K562 (cell line): ENCODE data around the gene ELF2. TPM values are rescaled to one million over a fixed set of nuclear protein-coding genes. Genes with fewer than 3 reads are reported as not detected.

Experiments used
- ATF3 ChIP-seq, 2 experiments: fragments of 450-650 bp in 1 of 2; sonication (generic) in 1 of 2; formaldehyde crosslinking in 1 of 2; IDR thresholded peaks in 1 of 2; conservative IDR thresholded peaks in 1 of 2; 2 replicates each; pipeline versions ENCODE4 v1.6.1 to v1.8.1; 2016 to 2023; ENCODE audit warnings: mild to moderate bottlenecking in 2 of 2, moderate library complexity in 2 of 2, inconsistent platforms in 1 of 2, missing genetic modification reagents in 1 of 2
- COPS2 ChIP-seq: fragments of 450-650 bp; conservative IDR thresholded peaks from 2 replicates; pipeline ENCODE4 v1.6.1; 2016; ENCODE audit warnings: mild to moderate bottlenecking, moderate library complexity
- FOXJ3 ChIP-seq: sonication (generic); formaldehyde crosslinking; IDR thresholded peaks from 2 replicates; pipeline ENCODE4 v1.4.0; 2020; ENCODE audit warnings: mild to moderate bottlenecking, missing genetic modification reagents
- GATAD2A ChIP-seq: fragments of 450-650 bp; IDR thresholded peaks from 2 replicates; pipeline ENCODE4 v1.6.1; 2017
- HEY1 ChIP-seq: fragments of 250-450 bp; sonication (Bioruptor Pico); IDR thresholded peaks from 2 replicates; pipeline ENCODE4 v1.5.0; 2020; ENCODE audit warnings: mild to moderate bottlenecking, moderate library complexity, borderline replicate concordance
- HNRNPH1 ChIP-seq: fragments of 200-400 bp; formaldehyde crosslinking; optimal IDR thresholded peaks from 2 replicates; pipeline ENCODE3; 2017; ENCODE audit warnings: low read depth, mild to moderate bottlenecking, low read length, moderate library complexity
- MIER1 ChIP-seq: fragments of 450-650 bp; IDR thresholded peaks from 2 replicates; pipeline ENCODE4 v1.6.1; 2016; ENCODE audit warnings: antibody characterized with exemption, mild to moderate bottlenecking, low read depth
- MLLT1 ChIP-seq, 2 experiments: fragments of 450-650 bp; IDR thresholded peaks; 2 replicates each; pipeline ENCODE4 v1.6.1; 2016
- RBFOX2 ChIP-seq: fragments of 200-400 bp; formaldehyde crosslinking; IDR thresholded peaks from 2 replicates; pipeline ENCODE4 v1.6.1; 2017; ENCODE audit warnings: low read depth, mild to moderate bottlenecking, low read length, moderate library complexity
- RBM34 ChIP-seq: fragments of 200-400 bp; formaldehyde crosslinking; IDR thresholded peaks from 2 replicates; pipeline ENCODE4 v1.6.1; 2018; ENCODE audit warnings: low read length, borderline replicate concordance; ENCODE audit not compliant: insufficient read depth
- SUPT5H ChIP-seq: fragments of 450-650 bp; IDR thresholded peaks from 2 replicates; pipeline ENCODE4 v1.6.1; 2016
- TFAM ChIP-seq: fragments of 250-450 bp; sonication (Bioruptor Pico); conservative IDR thresholded peaks from 2 replicates; pipeline ENCODE4 v1.5.0; 2021; ENCODE audit warnings: mild to moderate bottlenecking, moderate library complexity
- XRCC5 ChIP-seq: fragments of 200-400 bp; formaldehyde crosslinking; IDR thresholded peaks from 2 replicates; pipeline ENCODE4 v1.6.1; 2017; ENCODE audit warnings: low read depth, mild to moderate bottlenecking, low read length
- ZFX ChIP-seq: sonication (generic); formaldehyde crosslinking; IDR thresholded peaks from 2 replicates; pipeline ENCODE4 v1.8.0; 2022; ENCODE audit warnings: mild to moderate bottlenecking, missing genetic modification reagents, moderate library complexity
- ZNF584 ChIP-seq: fragments of 200-800 bp; sonication (Bioruptor generic); IDR thresholded peaks from 2 replicates; pipeline ENCODE4 v1.6.1; 2016; ENCODE audit warnings: low read depth, mild to moderate bottlenecking, missing genetic modification characterization, missing compliant biosample characterization
- polyA plus RNA-seq, 8 experiments: library from polyadenylated mRNA; depleted of rRNA in 4 of 8; stranded (reverse) in 5 of 8; unstranded in 3 of 8; fragments of >200 nt; fragmentation: Nextera tagmentation in 2 of 8; fragmentation: Illumina TruSeq in 1 of 8; extraction: Ambion mirVana in 2 of 8; extraction: Trizol in 1 of 8; gene quantifications; 2 replicates each; pipeline versions ENCODE4 v1.2.1 to v1.2.3, GENCODE V29; 2011 to 2014; ENCODE audit warnings: inconsistent platforms in 1 of 8, missing spikeins in 1 of 8
- total RNA-seq, 7 experiments: library from RNA; depleted of rRNA in 6 of 7; stranded (reverse); fragments of >200 nt in 6 of 7; fragmentation: Illumina TruSeq in 2 of 7; extraction: Trizol in 2 of 7; gene quantifications; 2 replicates each; pipeline versions ENCODE4 v1.2.1 to v1.2.3, GENCODE V29; 2011 to 2021; ENCODE audit warnings: low replicate concordance in 1 of 7
- TF ChIP-seq, protein P1 (sequence below), 2 experiments: fragments of 200-800 bp in 1 of 2; sonication (Bioruptor generic) in 1 of 2; sonication (generic) in 1 of 2; formaldehyde crosslinking in 1 of 2; IDR thresholded peaks in 1 of 2; conservative IDR thresholded peaks in 1 of 2; 2 replicates each; pipeline versions ENCODE4 v1.5.0 to v1.6.1; 2016 to 2020; ENCODE audit warnings: missing compliant biosample characterization in 1 of 2, missing genetic modification characterization in 1 of 2, missing genetic modification reagents in 1 of 2
- TF ChIP-seq, protein P2 (sequence below), 2 experiments: IDR thresholded peaks in 1 of 2; conservative IDR thresholded peaks in 1 of 2; 2 replicates each; pipeline ENCODE4 v1.6.1; 2016; ENCODE audit warnings: low read depth in 2 of 2, mild to moderate bottlenecking in 1 of 2, missing compliant biosample characterization in 1 of 2, missing genetic modification characterization in 1 of 2, moderate library complexity in 1 of 2
- TF ChIP-seq, protein P3 (sequence below): fragments of 450-650 bp; formaldehyde crosslinking; IDR thresholded peaks from 2 replicates; pipeline ENCODE4 v1.4.0; 2020; ENCODE audit warnings: mild to moderate bottlenecking, moderate library complexity

Gene ELF2
- total and polyA plus RNA-seq, 9 of the 15 experiments (the other 6 are each of a cell fraction or from before 2014, with no cell fraction given) = 9.4 to 58.7 (median 41.6) TPM

DNA sequence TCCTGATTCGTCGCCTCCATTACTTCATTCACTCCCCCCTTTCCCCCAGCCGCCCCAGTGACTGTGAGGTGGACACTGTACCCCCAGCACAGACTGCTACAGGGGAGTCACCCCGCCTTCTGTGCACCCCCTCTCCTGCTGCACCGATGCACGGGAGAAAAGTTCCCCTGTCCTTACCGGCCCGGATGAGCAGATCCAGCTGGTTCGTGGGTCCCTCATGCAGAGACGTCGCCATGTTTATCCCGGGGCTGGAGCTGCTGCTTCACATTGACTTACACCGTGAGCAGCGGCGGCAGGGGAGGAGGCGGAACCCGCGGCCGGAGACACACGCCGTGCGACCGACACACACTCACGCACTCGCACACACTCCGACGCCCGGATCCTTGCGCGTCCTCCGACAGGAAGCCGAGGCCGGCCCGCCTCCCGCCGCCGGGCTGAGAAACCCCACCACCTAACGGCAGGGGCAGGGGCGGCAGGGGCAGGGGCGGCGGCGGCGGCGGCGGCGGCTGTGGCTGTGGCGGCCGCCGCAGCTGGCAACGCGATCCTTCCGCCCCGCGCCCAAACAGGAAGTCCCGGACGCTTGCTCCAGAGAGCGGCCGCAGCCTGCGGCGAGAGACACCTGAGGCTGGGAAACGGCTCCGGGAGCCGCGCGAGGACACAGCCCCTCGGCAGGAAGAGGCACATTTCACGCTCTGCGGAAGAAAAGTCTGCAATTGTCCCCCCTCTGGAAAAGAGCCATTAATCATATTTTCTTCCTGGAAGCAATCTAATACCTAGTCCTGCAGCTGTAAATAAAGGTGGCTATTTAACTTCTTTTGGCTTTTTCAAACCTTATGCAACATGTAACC is 92.8 kb downstream of the ELF2 start (continued):
- TF ChIP-seq HNRNPH1 (no peak), XRCC5 (no peak), GATAD2A (no peak), RBM34 (no peak), COPS2 (no peak), ATF3 (IDR thresholded peaks at IDR 0.05) (no peak), ATF3 (CRISPR knock-in tag; conservative IDR thresholded peaks at IDR 0.05) (no peak), ZFX (CRISPR knock-in tag) (peak; percentile 70), TFAM (no peak), RBFOX2 (peak; percentile 94), MIER1 (no peak), ZNF584 (CRISPR knock-in tag) (no peak), SUPT5H (peak; percentile 80), FOXJ3 (CRISPR knock-in tag) (no peak), MLLT1 (IDR thresholded peaks at IDR 0.05) (peak; percentile 59 to 64; a peak in 2 of 4 replicates), HEY1 (CRISPR knock-in tag) (no peak)
- TF ChIP-seq, protein P1, sequence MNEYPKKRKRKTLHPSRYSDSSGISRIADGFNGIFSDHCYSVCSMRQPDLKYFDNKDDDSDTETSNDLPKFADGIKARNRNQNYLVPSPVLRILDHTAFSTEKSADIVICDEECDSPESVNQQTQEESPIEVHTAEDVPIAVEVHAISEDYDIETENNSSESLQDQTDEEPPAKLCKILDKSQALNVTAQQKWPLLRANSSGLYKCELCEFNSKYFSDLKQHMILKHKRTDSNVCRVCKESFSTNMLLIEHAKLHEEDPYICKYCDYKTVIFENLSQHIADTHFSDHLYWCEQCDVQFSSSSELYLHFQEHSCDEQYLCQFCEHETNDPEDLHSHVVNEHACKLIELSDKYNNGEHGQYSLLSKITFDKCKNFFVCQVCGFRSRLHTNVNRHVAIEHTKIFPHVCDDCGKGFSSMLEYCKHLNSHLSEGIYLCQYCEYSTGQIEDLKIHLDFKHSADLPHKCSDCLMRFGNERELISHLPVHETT (CRISPR knock-in tag; conservative IDR thresholded peaks at IDR 0.05 in 1 of 2, IDR thresholded peaks at IDR 0.05 in 1 of 2) = peak in 1 of 2 experiments; percentile 99; a peak in 2 of 4 replicates
- TF ChIP-seq, protein P2, sequence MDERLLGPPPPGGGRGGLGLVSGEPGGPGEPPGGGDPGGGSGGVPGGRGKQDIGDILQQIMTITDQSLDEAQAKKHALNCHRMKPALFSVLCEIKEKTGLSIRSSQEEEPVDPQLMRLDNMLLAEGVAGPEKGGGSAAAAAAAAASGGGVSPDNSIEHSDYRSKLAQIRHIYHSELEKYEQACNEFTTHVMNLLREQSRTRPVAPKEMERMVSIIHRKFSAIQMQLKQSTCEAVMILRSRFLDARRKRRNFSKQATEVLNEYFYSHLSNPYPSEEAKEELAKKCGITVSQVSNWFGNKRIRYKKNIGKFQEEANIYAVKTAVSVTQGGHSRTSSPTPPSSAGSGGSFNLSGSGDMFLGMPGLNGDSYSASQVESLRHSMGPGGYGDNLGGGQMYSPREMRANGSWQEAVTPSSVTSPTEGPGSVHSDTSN (CRISPR knock-in tag; IDR thresholded peaks at IDR 0.05; ENCODE audit: low read depth) = no peak
- TF ChIP-seq, protein P2 (tag; conservative IDR thresholded peaks at IDR 0.05; ENCODE audit: low read depth) = peak; percentile 54
- TF ChIP-seq, protein P3, sequence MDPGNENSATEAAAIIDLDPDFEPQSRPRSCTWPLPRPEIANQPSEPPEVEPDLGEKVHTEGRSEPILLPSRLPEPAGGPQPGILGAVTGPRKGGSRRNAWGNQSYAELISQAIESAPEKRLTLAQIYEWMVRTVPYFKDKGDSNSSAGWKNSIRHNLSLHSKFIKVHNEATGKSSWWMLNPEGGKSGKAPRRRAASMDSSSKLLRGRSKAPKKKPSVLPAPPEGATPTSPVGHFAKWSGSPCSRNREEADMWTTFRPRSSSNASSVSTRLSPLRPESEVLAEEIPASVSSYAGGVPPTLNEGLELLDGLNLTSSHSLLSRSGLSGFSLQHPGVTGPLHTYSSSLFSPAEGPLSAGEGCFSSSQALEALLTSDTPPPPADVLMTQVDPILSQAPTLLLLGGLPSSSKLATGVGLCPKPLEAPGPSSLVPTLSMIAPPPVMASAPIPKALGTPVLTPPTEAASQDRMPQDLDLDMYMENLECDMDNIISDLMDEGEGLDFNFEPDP (CRISPR knock-in tag) = no peak
